Measurements from ENCODE around the gene TCF7L1.

- no peak for TF ChIP-seq POLR2A (IDR thresholded peaks at IDR 0.05)
- no peak for TF ChIP-seq CTCF (IDR thresholded peaks at IDR 0.05)
Measured at GRCh38 chr2:85240055-85240454, 106.9 kb downstream of the TCF7L1 start.

Data from uterus (tissue), 2 donors.